Right lobe of liver (tissue), 6 donors: ENCODE data around the gene SUGCT. TPM values are rescaled to one million over a fixed set of nuclear protein-coding genes. Genes with fewer than 3 reads are reported as not detected.
"Not testable (repeated sequence)": the region's sequence is repeated elsewhere in the genome, so short reads cannot be mapped to it uniquely, and the experiment has no call there.

Experiments
- ATAC-seq, 4 donors: fragments of 200-7000 bp; cut with Tn5 transposase; one replicate each; pipeline ENCODE4 v1.9.1; 2020; ENCODE audit warnings: mild to moderate bottlenecking in 4 of 4, moderate library complexity in 4 of 4
- DNase-seq, 3 donors: peaks; one replicate each; pipeline ENCODE4 v3.0.0-alpha.2; 2020
- H3K27ac ChIP-seq, 3 donors: fragments of 200-600 bp; one replicate each; pipeline ENCODE4 v1.8.0; 2022
- H3K27me3 ChIP-seq, 2 donors: fragments of 200-600 bp; one replicate each; pipeline ENCODE4 v1.8.0; 2022
- H3K36me3 ChIP-seq, 4 donors: fragments of 200-600 bp; sonication (generic) in 1 of 4; one replicate each; pipeline versions ENCODE4 v1.5.1 to v1.8.0; 2017 to 2022; ENCODE audit warnings: control low read depth in 1 of 4
- H3K4me1 ChIP-seq, 4 donors: fragments of 200-600 bp; sonication (generic) in 1 of 4; one replicate each; pipeline versions ENCODE4 v1.5.1 to v1.8.0; 2017 to 2022; ENCODE audit warnings: control low read depth in 1 of 4
- H3K4me3 ChIP-seq, 3 donors: fragments of 200-600 bp; one replicate each; pipeline ENCODE4 v1.8.0; 2022
- H3K9me3 ChIP-seq, 4 donors: fragments of 200-600 bp; sonication (generic) in 1 of 4; one replicate each; pipeline versions ENCODE4 v1.5.1 to v1.8.0; 2017 to 2022; ENCODE audit warnings: control low read depth in 1 of 4
- POLR2A ChIP-seq: fragments of 450-650 bp; IDR thresholded peaks from one replicate; pipeline ENCODE4 v1.6.1; 2017; ENCODE audit warnings: antibody characterized with exemption, mild to moderate bottlenecking
- WGBS: methylation state at CpG from one replicate; pipeline ENCODE4 v1.1.6; 2018; ENCODE audit warnings: low coverage, low lambda C conversion rate; ENCODE audit not compliant: insufficient coverage; ENCODE audit errors: missing lambda C conversion rate; 5-methylcytosine and 5-hydroxymethylcytosine counted together
- intact Hi-C, 2 donors: fragments of 100-400 bp; cut with DNase I; formaldehyde crosslinking; loops; one replicate each; pipeline versions ENCODE4 v1.11.2 to v1.14.1; 2022
- total RNA-seq, 6 experiments: library from RNA; depleted of rRNA in 2 of 6; stranded (reverse); fragments of >200 nt in 2 of 6; fragmentation: NEBNext Ultra II Directional in 3 of 6; extraction: Animal tissue kit (Norgen Biotek cat#: 25700) in 3 of 6; gene quantifications; one replicate each; pipeline versions ENCODE4 v1.1.0 to v1.2.4, GENCODE V29; 2016 to 2023
- TF ChIP-seq, protein P1 (sequence below), 4 donors: fragments of 200-600 bp in 3 of 4; fragments of 450-650 bp in 1 of 4; IDR thresholded peaks; one replicate each; pipeline versions ENCODE4 v1.5.1 to v1.8.0; 2016 to 2022; ENCODE audit warnings: antibody characterized with exemption in 4 of 4, mild to moderate bottlenecking in 2 of 4
- donor health status: DM: no; HTN: yes; CAD: no.
- donor health status: DM: no; HTN: no; CAD: no.
- donor health status: DM: no; HTN: no; CAD: no.
- donor health status: DM: no; HTN: yes; CAD: no.
- donor health status: DM: no; HTN: yes; CAD: no.

SUGCT gene
- total RNA-seq, 6 experiments from 2014 or later = 10.1 to 21.0 (median 14.2) TPM

DNA sequence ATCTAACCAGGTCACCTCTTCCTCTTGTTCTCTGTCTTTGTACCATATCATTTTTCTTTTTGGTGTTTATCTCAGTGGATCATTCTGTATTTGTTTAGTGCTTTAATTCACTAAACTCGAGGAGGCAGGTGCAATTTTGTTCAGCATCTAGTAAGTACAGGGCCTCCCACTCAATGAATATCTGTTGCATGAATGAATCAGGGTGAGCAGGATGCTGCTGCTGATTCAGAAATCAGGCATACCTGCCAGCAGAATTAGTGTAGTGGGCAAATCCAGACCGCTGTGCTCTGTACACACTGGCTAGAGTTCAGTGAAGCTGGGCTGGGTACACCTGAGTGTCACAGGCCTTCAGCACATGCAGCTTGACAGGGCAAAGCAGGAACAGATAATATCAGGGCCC lies 511.9 kb downstream of the SUGCT start:
- Histone ChIP-seq H3K27me3 (no peaks in the 10 kb centered on the region), H3K4me1 (no peaks in the 10 kb centered on the region), H3K9me3 (no peaks in the 10 kb centered on the region), H3K27ac (no peak overlapping the region), H3K36me3 (no peaks in the 10 kb centered on the region), H3K4me3 (no peak overlapping the region)
- ATAC-seq (no peak), DNase-seq (no peak)
- WGBS = 78% methylated on average over 2 of the region's 2 CpGs
- intact Hi-C loops = no loop called here
- no peak for TF ChIP-seq POLR2A
- TF ChIP-seq, protein P1, sequence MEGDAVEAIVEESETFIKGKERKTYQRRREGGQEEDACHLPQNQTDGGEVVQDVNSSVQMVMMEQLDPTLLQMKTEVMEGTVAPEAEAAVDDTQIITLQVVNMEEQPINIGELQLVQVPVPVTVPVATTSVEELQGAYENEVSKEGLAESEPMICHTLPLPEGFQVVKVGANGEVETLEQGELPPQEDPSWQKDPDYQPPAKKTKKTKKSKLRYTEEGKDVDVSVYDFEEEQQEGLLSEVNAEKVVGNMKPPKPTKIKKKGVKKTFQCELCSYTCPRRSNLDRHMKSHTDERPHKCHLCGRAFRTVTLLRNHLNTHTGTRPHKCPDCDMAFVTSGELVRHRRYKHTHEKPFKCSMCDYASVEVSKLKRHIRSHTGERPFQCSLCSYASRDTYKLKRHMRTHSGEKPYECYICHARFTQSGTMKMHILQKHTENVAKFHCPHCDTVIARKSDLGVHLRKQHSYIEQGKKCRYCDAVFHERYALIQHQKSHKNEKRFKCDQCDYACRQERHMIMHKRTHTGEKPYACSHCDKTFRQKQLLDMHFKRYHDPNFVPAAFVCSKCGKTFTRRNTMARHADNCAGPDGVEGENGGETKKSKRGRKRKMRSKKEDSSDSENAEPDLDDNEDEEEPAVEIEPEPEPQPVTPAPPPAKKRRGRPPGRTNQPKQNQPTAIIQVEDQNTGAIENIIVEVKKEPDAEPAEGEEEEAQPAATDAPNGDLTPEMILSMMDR (IDR thresholded peaks at IDR 0.05) = no peak

DNA sequence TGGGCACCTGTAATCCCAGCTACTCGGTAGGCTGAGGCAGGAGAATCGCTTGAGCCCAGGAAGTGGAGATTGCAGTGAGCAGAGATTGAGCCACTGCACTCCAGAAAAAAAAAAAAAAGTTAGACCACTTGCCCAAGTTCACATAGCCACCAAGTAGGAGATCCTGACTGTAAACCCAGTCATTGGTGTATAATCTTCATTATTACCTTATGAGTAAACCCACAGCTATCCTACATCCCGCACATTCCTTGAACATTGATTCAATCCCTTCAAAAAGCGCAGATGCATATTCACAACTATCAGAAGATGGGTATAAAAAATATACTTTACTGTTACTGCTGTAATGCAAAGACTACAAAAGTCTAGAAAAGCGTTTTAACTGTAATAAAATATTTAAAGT lies 512.9 kb downstream of the SUGCT start:
- DNase-seq (no peak), ATAC-seq (no peak)
- no peaks in the 10 kb centered on the region for H3K36me3 ChIP-seq
- no peaks in the 10 kb centered on the region for H3K4me1 ChIP-seq
- TF ChIP-seq POLR2A = no peak
- TF ChIP-seq, protein P1 (IDR thresholded peaks at IDR 0.05) = no peak
- no peak overlapping the region for H3K27ac ChIP-seq
- H3K9me3 ChIP-seq = no peaks in the 10 kb centered on the region
- H3K4me3 ChIP-seq = no peak overlapping the region
- H3K27me3 ChIP-seq = no peaks in the 10 kb centered on the region
- intact Hi-C loops = no loop called here
- 95% methylated on average over 5 of the region's 5 CpGs for WGBS

DNA sequence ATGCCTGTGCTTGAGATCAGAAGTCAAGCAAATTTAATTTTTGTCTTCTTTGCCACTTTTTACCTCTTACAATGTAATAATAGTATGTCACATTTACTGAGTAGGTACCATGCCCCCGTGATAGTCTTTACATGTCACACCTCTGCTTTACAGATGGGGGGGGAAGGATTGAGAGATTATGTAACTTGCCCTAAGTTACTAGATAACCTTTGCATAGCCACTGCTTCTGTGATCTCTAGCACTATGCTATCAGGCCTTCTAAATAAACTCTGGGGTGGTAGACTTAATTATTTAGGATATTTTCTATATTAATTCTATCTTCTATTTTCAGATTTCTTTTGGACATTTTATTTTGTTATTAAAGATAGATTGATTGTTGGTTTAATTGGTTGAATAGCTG lies 514.4 kb downstream of the SUGCT start:
- TF ChIP-seq, protein P1 (IDR thresholded peaks at IDR 0.05) = no peak
- no peak for TF ChIP-seq POLR2A
- no peaks in the 10 kb centered on the region for H3K4me1 ChIP-seq
- no peaks in the 10 kb centered on the region for H3K36me3 ChIP-seq
- WGBS = 25% methylated on average over 1 of the region's 1 CpG
- peak in 2 of 4 donors; percentile 26 to 54 for ATAC-seq
- intact Hi-C loops = no loop called here
- no peaks in the 10 kb centered on the region for H3K27me3 ChIP-seq
- no peak for DNase-seq
- no peak overlapping the region for H3K4me3 ChIP-seq
- H3K27ac ChIP-seq = no peak overlapping the region
- H3K9me3 ChIP-seq = no peaks in the 10 kb centered on the region

DNA sequence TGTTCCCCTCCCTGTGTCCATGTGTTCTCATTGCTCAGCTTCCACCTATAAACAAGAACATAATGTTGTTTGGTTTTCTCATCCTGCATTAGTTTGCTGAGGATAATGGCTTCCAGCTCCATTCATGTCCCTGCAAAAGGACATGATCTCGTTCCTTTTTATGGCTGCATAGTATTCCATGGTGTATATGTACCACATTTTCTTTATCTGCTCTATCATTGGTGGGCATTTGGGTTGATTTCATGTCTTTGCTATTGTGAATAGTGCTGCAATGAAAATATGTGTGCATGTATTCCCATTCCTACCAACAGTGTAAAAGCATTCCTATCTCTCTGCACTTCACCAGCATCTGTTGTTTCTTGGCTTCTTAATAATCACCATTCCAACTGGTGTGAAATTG lies 516.1 kb downstream of the SUGCT start:
- H3K27me3 ChIP-seq, intact Hi-C loops, ATAC-seq, DNase-seq, H3K9me3 ChIP-seq, H3K4me1 ChIP-seq, H3K36me3 ChIP-seq, H3K27ac ChIP-seq, H3K4me3 ChIP-seq: not testable (repeated sequence)
- 60% methylated on average over 1 of the region's 1 CpG for WGBS

DNA sequence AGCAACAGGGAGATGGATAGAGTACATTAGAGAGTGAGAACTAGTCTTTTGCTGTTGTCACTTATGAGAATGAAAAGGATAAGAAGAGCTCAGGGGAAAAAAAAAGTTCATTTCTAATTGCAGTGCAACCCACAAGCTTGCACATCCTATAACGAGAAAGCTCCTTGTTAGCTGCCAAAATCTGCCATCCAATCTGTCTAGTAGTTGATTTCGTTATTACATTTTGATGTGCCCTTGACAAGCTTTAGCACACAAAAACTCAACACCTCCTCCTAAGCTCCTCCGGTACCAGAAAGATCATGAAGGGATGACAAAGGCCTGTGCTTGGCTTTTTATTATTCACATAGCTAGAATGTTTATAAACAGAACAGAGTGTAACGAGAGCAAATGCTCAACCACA lies 519.4 kb downstream of the SUGCT start:
- intact Hi-C loops = no loop called here
- WGBS = 74% methylated on average over 4 of the region's 4 CpGs
- H3K9me3 ChIP-seq = no peaks in the 10 kb centered on the region
- H3K4me1 ChIP-seq = no peaks in the 10 kb centered on the region
- no peak overlapping the region for H3K4me3 ChIP-seq
- H3K27me3 ChIP-seq = no peaks in the 10 kb centered on the region
- no peaks in the 10 kb centered on the region for H3K36me3 ChIP-seq
- ATAC-seq (no peak), DNase-seq (no peak)
- TF ChIP-seq, protein P1 (IDR thresholded peaks at IDR 0.05) = no peak
- no peak for TF ChIP-seq POLR2A
- H3K27ac ChIP-seq = no peak overlapping the region
